Mammary epithelial cell (primary cell): ENCODE results near the gene LIMS4.
"Not testable (repeated sequence)": the region's sequence is repeated elsewhere in the genome, so short reads cannot be mapped to it uniquely, and the experiment has no call there.

Experiments used
- EZH2 ChIP-seq: IDR thresholded peaks from 2 replicates; pipeline ENCODE4 v1.6.1; 2012; ENCODE audit warnings: low read length, inconsistent platforms, borderline replicate concordance
- TF ChIP-seq, protein P1 (sequence below), 2 donors: IDR thresholded peaks in 1 of 2; conservative IDR thresholded peaks in 1 of 2; 2 replicates each; pipeline ENCODE4 v1.5.1; 2011 to 2012; ENCODE audit warnings: inconsistent platforms in 2 of 2, low read length in 2 of 2, mild to moderate bottlenecking in 2 of 2, control low read depth in 1 of 2, low read depth in 1 of 2; ENCODE audit not compliant: insufficient read depth in 1 of 2; ENCODE audit errors: extremely low read depth in 1 of 2

DNA sequence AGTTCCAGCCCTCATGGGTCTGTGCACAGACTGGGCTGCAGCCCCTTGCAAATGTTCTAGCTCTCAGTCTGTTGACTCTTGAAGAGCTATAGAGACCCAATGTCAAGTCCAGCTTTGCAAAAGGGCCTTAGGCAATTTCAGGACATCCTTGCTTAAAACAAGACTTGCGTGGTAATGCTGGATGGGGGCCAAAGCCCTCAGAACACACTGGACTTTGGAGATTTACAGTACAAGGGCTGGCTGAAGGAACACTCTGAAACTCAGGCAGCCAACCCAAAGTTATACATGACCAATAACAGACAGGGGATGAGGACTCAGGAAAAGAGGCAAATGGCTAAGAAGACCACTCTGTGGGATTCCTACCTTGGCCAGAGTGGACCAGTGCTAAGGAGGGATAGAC lies 68.4 kb downstream of the LIMS4 start:
- TF ChIP-seq, protein P1, sequence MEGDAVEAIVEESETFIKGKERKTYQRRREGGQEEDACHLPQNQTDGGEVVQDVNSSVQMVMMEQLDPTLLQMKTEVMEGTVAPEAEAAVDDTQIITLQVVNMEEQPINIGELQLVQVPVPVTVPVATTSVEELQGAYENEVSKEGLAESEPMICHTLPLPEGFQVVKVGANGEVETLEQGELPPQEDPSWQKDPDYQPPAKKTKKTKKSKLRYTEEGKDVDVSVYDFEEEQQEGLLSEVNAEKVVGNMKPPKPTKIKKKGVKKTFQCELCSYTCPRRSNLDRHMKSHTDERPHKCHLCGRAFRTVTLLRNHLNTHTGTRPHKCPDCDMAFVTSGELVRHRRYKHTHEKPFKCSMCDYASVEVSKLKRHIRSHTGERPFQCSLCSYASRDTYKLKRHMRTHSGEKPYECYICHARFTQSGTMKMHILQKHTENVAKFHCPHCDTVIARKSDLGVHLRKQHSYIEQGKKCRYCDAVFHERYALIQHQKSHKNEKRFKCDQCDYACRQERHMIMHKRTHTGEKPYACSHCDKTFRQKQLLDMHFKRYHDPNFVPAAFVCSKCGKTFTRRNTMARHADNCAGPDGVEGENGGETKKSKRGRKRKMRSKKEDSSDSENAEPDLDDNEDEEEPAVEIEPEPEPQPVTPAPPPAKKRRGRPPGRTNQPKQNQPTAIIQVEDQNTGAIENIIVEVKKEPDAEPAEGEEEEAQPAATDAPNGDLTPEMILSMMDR (conservative IDR thresholded peaks at IDR 0.05 in 1 of 2, IDR thresholded peaks at IDR 0.05 in 1 of 2; ENCODE audit: extremely low read depth in 1 of 2, insufficient read depth in 1 of 2, low read depth in 1 of 2, low read length in 2 of 2): not testable (repeated sequence)
- TF ChIP-seq EZH2: not testable (repeated sequence)
